Brain pericyte (primary cell): ENCODE measurements around the gene FRMD4A.

Experiments used
- DNase-seq: peaks from one replicate; pipeline ENCODE4 v3.0.0-alpha.2; 2012; ENCODE audit warnings: low read depth, low spot score

The FRMD4A gene

GRCh38 chr10:13758312-13758711 is 572.4 kb downstream of the FRMD4A start:
- DNase-seq = no peak

DNA sequence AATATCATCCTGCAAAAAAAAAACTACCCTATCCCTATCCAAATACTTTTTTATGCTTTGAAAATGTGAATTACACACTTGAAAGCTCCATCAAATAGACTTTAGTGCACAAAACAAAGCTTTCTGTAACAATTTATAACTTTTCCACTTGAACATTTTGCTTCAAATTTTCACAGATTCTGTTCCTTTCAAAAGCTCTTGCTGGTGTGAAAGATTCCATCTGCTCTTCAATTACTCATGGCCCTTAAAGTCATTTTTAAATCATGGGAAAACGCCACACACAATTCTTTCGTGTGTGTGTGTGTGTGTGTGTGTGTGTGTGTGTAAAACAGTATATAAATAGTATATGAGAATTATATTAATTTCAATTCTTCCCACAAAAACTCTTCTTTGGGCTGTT is 576.4 kb downstream of the FRMD4A start:
- DNase-seq = no peak

DNA sequence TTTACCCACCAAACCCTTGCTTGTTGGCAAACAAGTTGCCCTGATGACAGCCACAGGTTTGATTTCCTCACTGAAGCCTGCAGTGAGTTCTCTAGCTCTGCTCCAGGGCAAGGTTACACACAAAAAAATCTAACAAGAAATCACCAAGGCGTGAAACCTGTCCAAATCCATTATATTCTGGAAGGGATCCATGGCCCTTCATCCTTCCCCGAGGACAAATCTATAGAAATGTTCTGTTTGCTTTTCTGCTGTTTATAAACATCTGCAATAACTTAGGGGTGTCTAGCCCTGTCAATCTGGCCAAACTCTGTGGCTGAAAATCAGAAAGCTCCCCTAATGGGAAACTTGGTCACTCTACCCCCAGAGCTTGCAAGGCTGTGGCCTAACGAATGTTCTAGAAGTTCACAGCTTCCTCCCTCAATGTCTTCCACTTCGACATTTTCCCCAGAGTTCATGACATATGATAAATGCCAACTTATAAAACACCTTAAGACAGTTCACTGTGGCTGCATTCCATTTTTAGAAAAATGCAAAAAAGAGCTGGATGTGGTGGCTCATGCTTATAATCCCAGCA is 579.4 kb downstream of the FRMD4A start:
- no peak for DNase-seq

GRCh38 chr10:13750299-13751190 is 580.2 kb downstream of the FRMD4A start:
- no peak for DNase-seq

- no peak for DNase-seq
These were observed 585.5 kb downstream of the FRMD4A start for GRCh38 chr10:13745271-13745670.

DNA sequence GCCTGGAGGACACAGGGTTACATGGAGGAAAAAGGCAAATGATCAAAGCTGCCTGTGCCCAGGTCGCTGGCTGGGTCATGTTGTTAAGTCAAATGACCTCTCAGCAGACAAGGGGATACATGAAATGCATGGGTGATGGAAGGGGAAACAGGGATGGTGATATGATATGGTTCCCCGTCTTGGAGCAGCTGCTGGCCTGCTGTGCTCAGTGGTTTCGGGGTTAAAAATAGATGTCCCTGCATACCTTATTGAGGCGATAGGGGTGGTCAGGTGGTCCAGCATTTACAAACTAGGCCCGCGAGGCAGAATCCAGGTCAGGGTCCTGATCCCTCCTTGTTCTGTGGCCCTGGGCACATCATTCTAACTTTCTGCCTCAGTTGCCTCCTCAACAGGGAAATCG is 586.8 kb downstream of the FRMD4A start:
- no peak for DNase-seq

DNA sequence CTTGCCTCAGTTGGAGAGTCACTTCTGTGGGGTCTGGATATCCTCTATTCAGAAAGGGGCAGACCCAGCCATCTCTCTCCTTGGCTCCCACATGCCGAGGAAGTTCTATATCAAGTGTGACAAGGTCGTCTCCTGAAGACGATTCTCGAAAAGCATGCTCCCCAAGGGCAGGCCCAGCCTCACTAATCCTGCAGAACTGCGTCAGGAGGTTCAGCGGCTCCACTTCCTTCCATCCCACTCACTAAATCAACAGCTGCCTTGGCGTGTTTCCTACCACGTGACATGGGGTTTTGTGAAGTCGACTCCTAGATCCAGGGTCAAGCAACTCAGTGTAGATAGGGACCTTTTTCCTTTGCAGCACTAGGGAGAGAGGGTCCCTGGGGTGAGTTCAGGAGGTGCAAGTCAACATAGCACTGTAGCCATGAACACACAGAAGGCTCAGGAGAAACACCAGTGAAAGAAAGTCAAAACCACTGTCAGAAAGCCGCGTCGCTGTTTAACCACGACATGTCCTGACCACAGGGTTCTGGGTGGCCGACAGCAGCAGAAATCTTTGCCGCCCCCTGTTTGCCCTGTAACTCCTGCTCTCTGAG is 587.5 kb downstream of the FRMD4A start:
- DNase-seq = no peak

GRCh38 chr10:13741438-13741837 is 589.3 kb downstream of the FRMD4A start:
- no peak for DNase-seq

DNA sequence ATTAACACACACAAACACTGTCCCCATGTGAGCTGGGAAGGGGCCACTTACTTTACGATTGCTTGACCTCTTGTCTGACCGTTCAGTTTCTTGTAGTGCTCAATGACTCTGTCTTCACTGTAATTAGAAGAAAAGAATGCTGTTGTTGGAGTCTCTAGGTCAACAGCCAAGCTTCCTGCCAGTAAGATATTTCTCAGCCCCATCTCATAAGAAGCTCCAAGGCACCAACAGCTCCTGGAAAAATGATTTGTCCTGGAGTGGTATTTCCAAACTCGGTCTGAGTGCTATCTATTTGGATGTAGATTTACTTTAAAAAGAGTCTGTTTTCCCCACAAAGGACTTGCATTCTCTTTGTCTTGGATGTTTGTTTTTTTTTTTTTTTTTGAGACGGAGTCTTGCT is 590.3 kb downstream of the FRMD4A start:
- DNase-seq = no peak

GRCh38 chr10:13739183-13739582 is 591.5 kb downstream of the FRMD4A start:
- no peak for DNase-seq

- no peak for DNase-seq
These were observed 594.2 kb downstream of the FRMD4A start for GRCh38 chr10:13736506-13736905.

DNA sequence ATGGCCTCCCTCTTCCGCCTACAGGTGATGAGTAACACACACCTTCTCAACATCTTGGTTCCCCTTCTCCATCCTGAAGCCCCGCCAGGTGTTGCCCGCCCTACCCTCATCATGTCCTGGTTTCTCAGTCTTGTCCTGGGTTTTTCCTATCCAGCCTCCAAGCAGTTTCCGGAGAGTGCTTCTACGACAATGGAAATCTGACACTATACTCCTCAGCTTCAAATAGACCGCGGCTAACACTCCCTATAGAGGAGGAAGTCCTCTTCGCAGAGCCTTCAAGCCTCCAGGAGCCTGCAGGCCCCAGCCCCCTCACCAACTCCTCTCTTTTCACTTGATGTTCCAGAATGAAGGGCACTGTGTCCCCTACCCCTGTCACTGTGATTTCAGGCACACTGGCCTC is 596.6 kb downstream of the FRMD4A start:
- no peak for DNase-seq

- no peak for DNase-seq
These were observed 597.7 kb downstream of the FRMD4A start for GRCh38 chr10:13733071-13733470.

DNA sequence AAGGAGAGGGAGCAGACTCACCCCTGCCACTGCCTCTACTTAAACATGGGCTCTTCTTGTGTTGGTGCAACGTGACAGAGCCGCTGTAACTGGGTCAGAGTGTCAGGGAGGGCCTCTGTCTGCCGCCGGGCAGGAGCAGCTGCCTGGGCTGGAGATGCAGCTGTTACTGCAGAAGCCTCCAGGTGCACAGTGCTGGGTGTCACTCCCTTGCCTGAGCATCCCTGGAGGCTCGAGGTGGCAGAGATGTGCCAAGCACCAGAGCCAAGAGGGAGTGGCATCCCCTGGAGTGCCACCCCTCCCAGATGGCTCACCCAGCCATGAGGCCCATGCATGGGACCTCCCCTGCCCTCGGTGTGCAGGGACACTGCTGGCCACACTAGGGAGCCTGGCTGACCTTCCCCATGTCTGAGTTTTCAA is 598.3 kb downstream of the FRMD4A start:
- DNase-seq = no peak

GRCh38 chr10:13731799-13732198 is 598.9 kb downstream of the FRMD4A start:
- DNase-seq = no peak

GRCh38 chr10:13730956-13731355 is 599.8 kb downstream of the FRMD4A start:
- no peak for DNase-seq

DNA sequence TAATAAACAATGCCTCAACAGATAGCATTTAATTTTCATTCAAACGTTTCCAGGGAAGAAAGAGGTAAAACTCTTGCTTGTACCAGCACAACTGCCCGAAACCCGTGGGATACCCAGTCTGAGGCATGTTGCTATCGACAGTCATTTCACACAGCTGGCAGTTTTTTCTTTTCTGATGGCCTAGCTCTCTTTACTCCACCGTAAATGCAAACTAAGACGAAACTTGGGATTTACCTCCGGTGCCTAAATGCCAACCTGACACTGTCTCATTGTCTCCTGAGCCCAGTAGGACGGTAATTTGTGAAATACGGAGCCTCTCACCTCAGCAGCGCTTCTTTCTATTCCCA is 600.4 kb downstream of the FRMD4A start:
- DNase-seq = no peak

DNA sequence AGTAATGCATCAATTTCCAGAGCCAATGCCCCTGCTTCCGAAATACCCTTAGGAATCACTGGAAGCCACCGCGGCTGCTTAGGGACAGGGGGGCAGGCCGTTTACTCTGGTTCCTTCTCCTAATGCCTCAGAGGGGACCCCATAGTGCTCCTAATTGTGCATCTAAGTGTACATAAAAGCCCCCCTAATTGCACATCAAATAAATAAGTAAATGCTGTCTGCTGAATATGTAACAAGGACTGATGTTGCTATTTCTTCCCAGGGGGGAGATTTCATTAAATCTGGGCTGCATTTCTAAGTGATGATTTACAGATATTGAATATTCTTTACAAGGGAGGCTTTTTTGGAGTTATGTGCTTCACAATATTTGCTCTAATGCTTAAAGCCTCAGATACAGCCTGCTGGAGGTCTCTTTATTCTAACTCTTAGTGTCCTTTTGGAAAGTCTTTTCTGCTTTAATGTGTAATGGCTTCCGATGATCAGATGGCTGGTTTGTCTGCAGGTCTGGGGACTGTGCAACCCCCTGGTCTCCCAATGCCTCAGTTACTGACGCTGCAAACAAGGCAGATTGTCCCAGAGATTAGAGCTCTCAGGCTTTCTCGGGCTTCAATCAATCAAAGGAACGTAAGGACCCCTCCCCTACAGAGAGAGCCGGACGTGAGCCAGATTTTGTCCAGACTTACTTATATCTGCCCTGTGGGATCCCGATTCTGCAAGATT is 601.0 kb downstream of the FRMD4A start:
- no peak for DNase-seq

DNA sequence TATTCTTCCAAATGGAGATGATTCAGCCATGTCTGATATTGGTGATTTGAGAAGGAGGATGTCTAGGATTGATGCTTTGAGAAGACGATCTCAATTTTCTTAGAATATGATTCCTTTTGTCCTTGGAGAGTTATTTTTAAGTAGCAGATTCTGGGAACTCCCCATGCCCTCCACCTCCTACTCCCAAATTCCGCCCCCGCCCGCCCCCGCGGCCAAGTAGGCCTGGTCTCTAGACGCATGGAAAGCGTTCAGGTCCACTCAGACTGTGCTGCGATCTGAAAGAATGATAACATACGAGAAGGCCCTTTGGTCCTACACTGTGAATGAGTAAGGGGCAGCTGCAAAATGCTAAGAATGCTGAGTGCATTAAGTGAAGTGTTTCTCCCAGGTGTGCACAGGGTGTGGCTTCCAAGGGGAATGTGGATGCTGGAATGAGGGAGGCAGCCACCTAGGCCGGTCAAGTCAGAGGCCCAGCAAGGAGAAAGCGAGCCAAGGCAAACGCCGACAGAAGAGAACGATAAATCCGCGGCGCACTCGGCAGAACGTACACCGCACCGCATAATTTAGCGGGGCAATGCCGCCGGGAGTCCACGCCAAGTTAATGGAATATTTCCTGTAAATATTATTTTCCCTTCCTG is 601.7 kb downstream of the FRMD4A start:
- no peak for DNase-seq

DNA sequence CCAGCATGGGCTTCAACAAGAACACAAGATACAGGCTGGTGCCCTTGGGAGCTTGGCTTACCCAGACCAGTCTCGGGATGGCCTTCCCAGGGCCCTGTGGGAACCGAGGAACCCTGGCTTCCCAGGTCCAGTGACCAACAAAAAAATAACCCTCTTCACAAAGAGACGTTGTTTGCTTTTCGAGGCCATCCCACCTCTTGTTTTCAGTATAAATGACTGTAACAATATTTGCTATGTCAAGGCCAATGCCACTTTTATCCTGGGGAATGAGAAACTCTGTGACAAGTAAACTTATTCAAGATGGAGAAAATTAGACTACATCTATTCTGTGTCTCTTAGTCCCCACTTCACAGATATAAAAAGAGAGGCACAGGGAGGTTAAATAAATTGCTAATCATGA is 605.1 kb downstream of the FRMD4A start:
- no peak for DNase-seq

- DNase-seq = peak; percentile 68
These were observed 606.2 kb downstream of the FRMD4A start for GRCh38 chr10:13724484-13724883.
